HG02970 (cell line): ENCODE data around the gene MRPL50.

ENCODE experiments used
- ATAC-seq: cut with Tn5 transposase; IDR thresholded peaks from one replicate; pipeline ENCODE4 v1.9.1; 2021; ENCODE audit warnings: mild to moderate bottlenecking, moderate library complexity, moderate number of reproducible peaks; ENCODE audit not compliant: unreplicated experiment, low FRiP score

The MRPL50 gene

GRCh38 chr9:101381118-101381517 lies 17.3 kb downstream of the MRPL50 start:
- no peak for ATAC-seq

- ATAC-seq = no peak
Observed at GRCh38 chr9:101380295-101380694, 18.1 kb downstream of the MRPL50 start.

- no peak for ATAC-seq
Observed at GRCh38 chr9:101376111-101376848, 22.1 kb downstream of the MRPL50 start.

- no peak for ATAC-seq
Observed at GRCh38 chr9:101375546-101375945, 22.9 kb downstream of the MRPL50 start.

GRCh38 chr9:101372327-101373118 lies 25.9 kb downstream of the MRPL50 start:
- ATAC-seq = no peak

- ATAC-seq = no peak
Observed at GRCh38 chr9:101371813-101372212, 26.6 kb downstream of the MRPL50 start.

GRCh38 chr9:101369884-101370531 lies 28.4 kb downstream of the MRPL50 start:
- ATAC-seq = no peak

GRCh38 chr9:101369286-101369685 lies 29.1 kb downstream of the MRPL50 start:
- no peak for ATAC-seq

GRCh38 chr9:101367323-101367722 lies 31.1 kb downstream of the MRPL50 start:
- ATAC-seq = no peak

GRCh38 chr9:101366038-101366756 lies 32.2 kb downstream of the MRPL50 start:
- ATAC-seq = no peak

GRCh38 chr9:101365181-101365580 lies 33.2 kb downstream of the MRPL50 start:
- no peak for ATAC-seq

- no peak for ATAC-seq
Observed at GRCh38 chr9:101362450-101362849, 36.0 kb downstream of the MRPL50 start.

- no peak for ATAC-seq
Observed at GRCh38 chr9:101360647-101361046, 37.8 kb downstream of the MRPL50 start.

GRCh38 chr9:101359679-101360078 lies 38.7 kb downstream of the MRPL50 start:
- no peak for ATAC-seq

- no peak for ATAC-seq
Observed at GRCh38 chr9:101356619-101357018, 41.8 kb downstream of the MRPL50 start.

- no peak for ATAC-seq
Observed at GRCh38 chr9:101354765-101355708, 43.4 kb downstream of the MRPL50 start.

- no peak for ATAC-seq
Observed at GRCh38 chr9:101354143-101354764, 44.2 kb downstream of the MRPL50 start.

- no peak for ATAC-seq
Observed at GRCh38 chr9:101353683-101354082, 44.7 kb downstream of the MRPL50 start.

GRCh38 chr9:101352892-101353463 lies 45.4 kb downstream of the MRPL50 start:
- ATAC-seq = no peak
